GM19463 (cell line): ENCODE results near the gene BCL2L15.
"Not testable (repeated sequence)": the region's sequence is repeated elsewhere in the genome, so short reads cannot be mapped to it uniquely, and the experiment has no call there.

Experiments used
- ATAC-seq: cut with Tn5 transposase; IDR thresholded peaks from one replicate; pipeline ENCODE4 v1.9.1; 2021; ENCODE audit warnings: mild to moderate bottlenecking, moderate library complexity; ENCODE audit not compliant: unreplicated experiment

Gene BCL2L15

DNA sequence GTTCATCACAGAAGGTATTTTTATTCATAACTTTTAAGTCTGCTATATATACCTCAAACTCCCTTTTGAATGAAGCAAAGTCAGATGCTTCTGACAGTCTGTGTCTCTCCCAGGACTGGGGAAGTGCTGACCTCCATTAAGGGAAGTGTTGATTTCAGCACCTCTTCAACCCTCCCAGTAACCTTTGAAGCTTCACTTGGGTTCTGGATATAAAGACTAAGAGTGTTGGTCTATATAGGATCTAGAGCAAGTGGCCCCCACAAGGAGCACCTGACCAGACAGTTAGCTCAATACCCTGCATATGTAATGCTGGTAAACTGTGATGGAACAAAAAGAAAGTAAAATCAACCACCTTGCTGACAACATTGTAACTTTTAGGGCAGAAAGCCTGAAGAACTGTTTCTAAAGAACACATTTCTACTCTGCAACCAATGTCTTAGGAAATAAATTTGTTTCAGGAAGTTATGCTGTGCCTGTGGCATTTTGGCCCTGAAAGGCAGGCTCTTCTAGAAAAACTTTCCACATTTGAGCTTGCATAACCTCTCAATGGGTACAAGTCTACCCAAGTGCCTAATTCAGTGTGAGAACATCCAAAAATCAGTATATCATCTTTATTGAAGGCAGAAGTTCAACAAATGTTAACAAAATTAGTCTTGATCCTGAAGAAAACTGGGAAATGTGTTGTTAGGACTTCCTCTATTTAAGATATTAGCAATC lies 15.0 kb downstream of the BCL2L15 start:
- ATAC-seq = no peak

DNA sequence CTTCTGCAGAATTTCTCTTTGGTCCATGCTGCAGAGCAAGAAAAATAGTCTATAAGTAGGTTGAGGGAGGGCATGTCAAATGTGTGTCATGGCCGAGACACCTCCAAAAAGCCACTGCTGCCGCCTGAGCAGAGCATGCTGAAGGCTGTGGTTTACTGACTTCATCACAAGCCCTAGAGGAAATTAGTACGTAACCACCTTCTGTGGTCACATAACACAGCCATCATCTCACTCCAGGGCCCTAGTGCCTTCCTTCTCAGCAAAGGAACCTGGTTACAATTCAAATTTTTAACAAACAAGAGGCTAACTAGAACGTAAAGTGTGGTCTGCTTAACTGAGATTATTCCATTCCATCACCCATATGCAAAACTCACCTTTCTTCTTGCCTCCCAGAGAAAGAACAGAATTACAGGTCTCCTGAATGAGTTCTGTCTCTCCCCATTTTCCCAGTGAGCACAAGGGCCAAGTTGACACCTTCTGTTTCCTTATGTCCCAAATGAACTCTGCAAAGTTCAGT lies 15.7 kb downstream of the BCL2L15 start, which contains the start of gene PTPN22:
PTPN22 (minus strand) TSS at position 116 of the 517 bp plus-strand sequence.
- ATAC-seq = peak; percentile 86

DNA sequence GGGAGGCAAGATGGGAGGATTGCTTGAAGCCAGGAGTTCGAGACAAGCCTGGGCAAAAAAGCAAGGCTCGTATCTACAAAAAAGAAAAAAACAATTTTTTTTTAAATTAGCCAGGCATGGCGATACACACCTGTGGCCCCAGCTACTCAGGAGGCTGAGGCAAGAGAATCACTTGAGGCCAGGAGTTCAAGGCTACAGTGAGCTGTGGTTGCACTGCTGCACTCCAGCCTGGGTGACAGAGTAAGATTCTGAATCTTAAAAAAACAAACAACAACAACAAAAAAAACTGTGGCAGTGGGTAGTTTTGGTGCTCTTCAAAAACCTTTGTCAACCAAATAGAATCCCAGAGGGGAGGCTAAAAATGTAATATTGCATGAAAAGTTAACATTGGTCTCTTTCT lies 16.6 kb downstream of the BCL2L15 start:
- no peak for ATAC-seq

DNA sequence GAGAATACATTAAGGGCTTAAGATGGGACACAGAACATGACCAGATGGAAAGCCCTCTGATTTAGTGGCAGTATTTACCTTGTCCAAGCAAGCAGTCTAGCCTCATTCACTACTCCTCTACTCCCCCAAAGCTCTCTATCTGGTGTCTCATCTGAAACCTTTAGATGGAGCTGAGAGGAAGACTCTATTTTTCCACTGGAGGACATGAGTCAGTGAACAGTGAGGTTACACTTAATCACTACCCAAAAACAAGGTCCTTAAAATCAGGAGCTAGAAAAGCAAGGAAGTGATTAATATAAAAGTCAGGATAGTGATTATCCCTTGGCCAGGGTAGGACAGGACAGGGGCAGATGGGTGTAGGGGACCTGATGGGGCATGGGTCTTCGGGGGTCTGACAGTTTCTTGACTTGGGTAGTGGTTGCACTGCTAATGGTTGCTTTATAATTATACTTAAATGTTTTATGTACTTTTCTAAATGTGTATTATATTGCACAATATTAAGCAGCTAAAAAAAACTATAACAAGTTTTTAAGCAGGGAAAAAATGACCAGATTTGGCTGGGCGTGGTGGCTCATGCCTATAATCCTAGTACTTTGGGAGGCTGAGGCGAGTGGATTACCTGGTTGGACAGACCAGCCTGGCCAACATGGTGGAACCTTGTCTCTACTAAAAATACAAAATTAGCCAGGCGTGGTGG lies 18.8 kb downstream of the BCL2L15 start:
- ATAC-seq = no peak

DNA sequence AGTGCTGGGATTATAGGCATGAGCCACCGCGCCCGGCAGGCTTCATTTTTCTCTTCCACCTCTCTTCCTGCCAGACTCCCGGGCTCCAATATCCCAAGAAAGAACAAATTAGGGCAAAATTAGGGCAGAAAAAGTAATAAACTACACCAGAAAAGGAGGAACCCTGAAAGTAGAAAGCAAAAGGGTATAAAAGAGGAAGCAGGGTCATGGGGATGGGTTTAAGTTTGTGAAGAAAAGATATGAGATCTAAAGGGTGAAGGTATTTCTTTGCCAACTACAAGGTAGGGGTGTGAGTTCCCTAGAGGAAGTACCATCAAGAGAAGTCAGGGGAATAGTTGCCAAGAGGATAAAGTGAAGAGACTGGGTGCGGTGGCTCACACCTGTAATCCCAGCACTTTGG lies 25.7 kb downstream of the BCL2L15 start:
- no peak for ATAC-seq

DNA sequence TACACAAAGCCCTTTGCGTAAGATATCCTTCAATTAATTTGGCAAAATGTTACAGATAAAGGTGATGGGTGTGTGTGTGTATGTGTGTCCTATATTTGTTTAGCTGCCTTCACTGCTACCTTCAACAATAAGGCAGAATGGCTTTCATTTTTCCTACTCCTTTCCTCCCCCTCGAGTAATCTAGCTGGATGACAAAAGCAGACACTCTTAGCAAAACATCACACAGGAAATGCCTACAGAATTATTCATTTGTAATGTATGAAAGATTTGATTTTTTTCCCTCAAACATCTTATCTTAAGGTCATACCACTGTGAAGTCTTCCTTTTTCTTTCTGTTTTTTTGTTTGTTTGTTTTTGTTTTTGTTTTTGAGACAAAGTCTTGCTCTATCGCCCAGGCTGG lies 26.5 kb downstream of the BCL2L15 start:
- ATAC-seq = no peak

DNA sequence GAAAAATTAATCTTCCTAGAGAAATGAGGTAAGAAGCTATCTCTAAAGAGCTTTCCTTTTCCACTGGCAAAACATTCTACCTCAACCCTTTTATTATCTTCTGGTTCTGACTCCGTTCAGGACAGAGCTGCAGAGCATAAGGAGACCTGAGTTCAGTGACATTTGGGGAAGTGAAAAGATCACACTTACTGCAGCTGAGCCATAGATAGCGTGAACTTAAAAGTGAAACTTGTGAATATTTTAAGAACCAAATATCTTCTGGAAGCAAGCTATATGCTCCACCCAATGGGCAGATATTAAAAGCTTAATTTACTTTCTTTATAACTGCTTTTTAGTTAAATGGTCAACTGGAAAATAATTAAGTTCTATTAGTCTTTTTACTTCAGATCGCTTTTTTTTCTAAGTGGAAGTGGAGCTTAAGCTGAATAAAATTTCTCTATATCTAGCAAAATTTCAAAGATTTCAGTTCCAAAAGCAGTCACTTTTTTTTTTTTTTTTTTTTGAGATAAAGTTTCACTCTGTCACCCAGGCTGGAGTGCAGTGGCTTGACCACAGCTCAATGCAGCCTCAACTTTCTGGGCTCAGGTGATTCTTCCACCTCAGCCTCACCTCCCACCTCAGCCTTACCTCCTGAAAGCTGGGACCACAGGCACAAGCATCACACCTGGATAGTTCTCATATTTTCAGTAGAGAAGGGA lies 27.8 kb downstream of the BCL2L15 start:
- ATAC-seq = peak; percentile 86

DNA sequence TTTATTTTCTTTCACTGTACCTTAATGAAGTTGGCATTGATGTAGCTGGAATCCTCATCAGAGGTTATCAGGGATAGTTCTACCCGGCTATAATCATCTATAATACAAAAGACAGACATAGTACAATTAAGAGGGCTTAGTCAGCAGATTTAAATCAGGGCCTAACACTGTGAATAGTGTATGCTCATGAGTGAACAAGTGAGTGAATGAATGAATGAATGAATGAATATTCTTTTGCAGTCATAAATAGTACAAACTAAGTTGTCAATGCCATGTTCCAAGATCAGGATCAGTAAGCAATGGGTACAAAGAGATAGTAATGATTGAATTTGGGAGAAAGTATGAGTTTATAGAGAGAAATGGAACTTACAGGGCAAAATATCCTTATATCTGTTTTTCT lies 28.4 kb downstream of the BCL2L15 start:
- ATAC-seq = no peak

DNA sequence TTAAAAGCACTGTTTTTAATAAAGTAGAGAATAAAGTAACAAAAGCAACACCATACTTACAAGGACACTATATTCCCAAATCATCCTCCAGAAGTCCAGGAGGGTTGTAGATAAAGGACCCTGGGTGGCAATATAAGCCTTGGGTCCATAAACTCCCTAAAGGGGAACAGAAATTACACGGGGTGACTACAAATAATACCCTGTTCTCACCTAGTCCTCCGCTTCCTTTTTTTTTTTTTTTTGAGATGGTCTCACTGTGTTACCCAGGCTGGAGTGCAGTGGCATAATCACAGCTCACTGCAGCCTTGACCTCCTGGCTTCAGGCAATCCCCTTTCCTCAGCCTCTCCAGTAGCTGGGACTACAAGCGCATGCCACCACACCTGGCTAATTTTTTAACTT lies 29.0 kb downstream of the BCL2L15 start:
- ATAC-seq = peak; percentile 35

DNA sequence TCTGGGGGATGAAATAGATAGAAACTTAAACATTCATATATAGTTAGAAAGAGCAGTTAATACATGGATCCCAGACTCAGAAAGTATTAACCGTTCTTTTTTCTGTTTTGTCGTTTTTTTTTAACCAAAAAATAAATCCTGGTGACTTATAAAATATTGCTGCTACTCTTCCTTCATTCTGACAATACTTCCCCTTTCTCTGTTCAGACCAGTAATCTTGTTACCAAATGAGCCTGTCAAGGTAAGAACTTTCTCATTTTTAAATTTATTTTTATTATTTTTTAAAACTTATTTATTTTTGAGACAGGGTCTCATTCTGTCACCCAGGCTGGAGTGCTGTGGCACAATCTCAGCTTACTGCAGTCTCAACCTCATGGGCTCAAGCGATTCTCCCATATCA lies 29.6 kb downstream of the BCL2L15 start:
- no peak for ATAC-seq

DNA sequence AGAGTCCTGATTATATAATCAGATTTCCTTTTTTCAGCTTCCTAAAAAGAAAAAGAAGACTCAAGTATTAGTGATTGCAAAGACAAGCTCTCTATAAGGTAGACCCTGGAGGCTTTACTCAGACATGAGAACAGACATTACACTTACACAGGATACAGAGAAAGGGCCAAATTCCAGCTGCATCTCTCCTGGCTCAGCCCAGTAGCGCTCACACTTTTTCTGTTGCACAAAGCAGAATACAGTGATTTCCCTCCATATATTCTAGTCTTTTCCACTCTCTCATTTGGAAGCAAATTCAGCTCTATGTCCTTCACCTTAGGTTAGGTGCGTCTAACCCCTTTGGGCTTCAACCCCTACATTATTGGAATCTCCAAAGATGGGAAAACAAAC lies 31.0 kb downstream of the BCL2L15 start:
- no peak for ATAC-seq

DNA sequence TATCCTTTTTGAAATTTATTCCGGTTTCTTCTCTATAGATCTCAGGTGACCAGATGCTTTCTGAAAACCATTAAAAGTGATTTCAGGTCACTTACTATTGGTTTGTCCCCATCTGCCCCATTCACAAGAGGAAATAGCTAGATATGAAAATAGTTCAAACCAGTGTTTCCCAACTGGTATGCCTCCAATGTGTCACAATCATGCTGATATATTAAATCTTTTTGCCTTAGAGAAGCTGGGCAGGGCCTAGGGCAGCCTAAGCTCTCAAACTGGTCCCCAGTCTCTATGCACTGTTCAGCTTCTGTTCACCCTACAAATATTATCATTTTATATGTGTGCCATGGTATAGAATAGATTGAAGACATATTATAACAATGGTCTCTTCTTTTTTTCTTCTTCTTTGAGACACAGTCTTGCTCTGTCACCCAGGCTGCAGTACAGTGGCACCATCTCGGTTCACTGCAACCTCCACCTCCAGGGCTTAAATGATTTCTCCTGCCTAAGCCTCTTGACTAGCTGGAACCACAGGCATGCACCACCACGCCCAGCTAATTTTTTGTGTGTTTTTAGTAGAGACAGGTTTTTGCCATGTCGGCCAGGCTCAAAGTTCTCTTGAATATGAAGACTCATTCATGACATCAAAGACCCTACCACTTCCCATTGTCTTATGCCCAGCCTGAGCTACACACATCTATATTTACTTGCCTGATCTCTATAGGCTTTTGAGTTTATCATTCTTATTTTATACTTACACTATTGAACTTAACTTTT lies 31.6 kb downstream of the BCL2L15 start:
- no peak for ATAC-seq

DNA sequence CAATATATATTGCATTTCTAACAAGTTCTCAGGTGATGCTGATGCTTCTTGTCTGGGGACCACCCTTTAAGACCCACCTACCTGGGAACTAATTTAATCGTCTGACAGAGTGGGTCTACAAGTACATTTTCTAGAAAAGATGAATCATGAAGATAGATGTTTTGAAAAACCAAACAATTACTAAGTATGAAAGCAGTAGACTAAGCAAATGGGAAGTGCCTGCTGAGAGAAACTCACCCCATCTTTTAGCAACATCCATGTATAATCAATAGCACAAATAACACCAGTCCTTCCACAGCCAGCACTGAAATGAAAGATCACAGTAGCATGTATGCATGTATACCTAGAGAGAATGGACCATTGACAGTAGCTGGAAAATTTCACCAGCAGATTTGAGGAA lies 33.1 kb downstream of the BCL2L15 start:
- ATAC-seq = no peak

DNA sequence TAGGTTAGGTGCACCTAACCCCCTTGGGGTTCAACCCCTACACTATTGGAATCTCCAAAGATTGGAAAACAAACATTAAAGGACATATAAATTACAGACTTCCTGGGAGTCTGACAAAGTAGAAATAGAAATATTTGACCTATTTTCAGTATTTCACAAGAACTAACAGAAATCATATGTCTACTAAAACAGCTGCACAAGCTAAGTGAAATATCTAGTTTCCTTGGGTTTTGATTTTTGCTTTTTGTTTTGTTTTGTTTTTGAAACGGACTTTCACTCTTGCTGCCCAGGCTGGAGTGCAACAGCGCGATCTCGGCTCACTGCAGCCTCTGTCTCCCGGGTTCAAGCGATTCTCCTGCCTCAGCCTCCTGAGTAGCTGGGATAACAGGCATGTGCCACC lies 34.7 kb downstream of the BCL2L15 start:
- not testable (repeated sequence) for ATAC-seq

DNA sequence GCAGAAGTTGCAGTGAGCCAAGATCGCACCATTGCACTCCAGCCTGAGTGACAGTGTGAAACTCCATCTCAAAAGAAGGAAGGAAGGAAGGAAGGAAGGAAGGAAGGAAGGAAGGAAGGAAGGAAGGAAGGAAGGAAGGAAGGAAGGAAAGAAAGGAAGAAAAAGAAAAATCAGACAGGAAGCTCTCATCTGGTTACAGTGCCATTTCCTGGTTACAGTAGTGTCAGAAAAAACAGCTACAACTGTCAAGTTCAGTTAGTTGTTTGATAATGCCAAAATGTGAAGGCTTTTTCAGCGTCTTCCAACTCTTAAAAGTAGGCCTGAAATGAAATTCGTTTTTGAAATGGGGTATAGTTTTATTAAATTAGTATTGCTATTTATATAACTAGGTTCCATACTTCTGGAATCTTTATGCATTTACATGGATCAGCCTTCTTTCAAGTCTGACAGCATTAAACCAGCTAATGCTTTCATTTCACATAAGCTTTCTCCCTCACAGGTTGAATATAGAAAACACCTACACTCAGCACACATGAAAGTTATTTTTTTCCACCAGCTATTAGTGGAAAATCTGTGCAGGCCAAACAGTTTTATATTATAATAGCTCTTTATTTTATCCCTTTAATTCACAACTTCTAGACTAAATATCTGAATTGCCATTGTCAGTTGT lies 37.1 kb downstream of the BCL2L15 start:
- ATAC-seq = no peak

DNA sequence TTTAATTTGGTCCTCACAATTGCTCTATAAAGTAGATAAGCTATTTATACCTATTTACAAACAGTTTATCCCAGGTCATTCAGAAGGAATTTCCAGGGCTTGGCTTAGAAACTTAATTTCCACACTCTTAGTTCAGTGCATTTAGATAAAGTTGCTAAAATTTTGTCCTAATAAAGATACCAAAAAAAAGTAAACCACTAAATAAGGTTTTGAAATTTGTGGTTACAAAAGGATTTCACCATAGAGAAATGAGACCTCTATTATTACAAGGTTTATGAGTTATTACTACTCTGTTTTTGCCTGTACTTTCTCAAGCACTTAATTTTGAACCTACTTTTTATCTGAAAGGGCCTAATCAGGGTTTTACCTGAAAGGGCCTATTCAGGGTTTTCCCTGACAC lies 38.3 kb downstream of the BCL2L15 start:
- ATAC-seq = no peak

DNA sequence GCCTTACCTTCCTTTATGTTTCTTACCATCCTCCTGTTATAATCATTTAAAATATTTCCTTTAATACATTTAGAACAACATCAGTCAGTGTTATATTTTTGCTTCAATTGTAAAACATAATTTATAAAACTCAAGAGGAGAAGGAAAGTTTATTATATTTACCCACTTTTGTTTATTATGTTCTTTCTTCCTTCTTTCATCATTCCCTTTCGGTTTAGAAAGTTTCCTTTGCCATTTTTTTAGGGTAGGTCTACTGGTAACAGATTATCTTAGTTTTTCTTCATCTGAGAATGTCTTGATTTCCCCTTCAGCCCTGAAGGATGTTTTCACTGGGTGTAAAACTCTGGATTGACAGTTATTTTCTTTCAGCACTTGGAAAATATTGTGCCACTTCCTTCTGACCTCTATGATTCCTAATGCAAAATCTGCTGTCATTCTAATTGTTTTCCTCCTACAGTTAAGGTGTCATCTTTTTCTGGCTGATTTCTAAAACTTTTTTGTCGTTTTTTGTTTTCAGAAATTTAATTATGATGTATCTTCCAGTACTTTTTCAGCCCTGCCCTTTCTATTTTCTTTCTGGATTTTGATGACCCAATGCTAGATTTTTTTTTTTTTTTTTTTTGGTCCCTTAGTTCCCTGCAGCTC lies 40.9 kb downstream of the BCL2L15 start:
- no peak for ATAC-seq

DNA sequence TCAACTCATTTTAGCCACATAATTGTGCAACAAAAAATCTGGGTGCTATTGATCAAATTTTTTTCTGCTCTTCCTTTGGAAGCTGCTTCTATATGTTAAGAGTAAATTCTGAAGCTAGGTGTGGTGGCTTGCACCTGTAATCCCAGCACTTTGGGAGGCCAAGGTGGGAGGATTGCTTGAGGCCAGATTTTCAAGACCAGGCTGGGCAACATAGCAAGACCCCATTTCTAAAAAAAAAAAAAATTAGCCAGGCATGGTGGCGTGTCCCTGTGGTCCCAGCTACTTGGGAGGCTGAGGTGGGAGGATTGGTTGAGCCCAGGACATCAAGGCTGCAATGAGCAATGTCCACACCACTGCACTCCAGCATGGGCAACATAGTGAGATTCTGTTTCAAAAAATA lies 50.8 kb downstream of the BCL2L15 start:
- ATAC-seq = no peak

DNA sequence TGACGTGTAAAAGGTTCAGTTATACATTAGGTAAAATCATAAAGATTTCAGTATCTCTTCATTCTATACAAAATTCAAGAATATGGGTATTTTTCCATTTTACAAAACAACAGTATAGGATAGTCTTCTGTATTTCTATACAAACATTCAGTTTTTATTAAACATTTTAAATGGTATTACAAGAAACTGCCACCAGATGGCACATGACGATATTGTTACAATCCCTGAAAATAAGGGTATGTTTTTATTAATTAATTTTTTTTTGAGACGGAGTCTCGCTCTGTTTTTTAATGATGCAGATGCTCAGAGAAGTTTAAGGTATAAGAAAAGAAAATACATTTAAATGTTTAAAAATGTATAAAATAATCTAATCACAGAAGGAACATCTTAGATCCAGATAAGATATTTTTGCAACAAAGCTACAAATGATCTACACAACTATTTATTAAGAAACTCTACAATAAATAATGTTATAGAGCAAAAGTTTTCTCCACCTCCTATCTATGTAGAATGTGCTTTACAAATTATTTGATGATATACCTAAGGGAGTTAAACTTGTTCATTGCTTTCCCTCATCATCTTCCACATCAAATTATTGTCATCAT lies 51.6 kb downstream of the BCL2L15 start:
- ATAC-seq = no peak

DNA sequence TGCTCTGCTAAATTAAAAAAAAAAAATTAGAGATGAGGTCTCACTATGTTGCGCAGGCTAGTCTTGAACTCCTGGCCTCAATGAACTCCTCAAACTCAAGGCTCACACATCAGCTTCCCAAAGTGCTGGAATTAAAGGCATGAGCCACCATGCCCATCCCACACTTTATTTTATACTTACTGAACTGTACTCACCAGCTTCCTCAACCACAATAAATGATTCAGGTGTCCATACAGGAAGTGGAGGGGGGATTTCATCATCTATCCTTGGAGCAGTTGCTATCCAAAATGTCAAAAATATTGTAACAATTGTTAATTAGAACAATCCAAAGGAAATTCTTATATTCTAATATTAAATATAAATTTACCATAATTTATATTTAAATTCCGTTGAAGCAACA lies 52.7 kb downstream of the BCL2L15 start:
- no peak for ATAC-seq
